ENCODE results near the gene E4F1.
"Not testable (repeated sequence)": the region's sequence is repeated elsewhere in the genome, so short reads cannot be mapped to it uniquely, and the experiment has no call there.

The E4F1 gene

GRCh38 chr16:2231016-2231931, 7.9 kb downstream of the E4F1 start:
- DNase-seq = no peak

- DNase-seq = no peak
Measured at GRCh38 chr16:2232094-2232990, 9.0 kb downstream of the E4F1 start.

GRCh38 chr16:2233046-2233775, 9.8 kb downstream of the E4F1 start:
- DNase-seq = no peak

GRCh38 chr16:2233872-2234812, 10.8 kb downstream of the E4F1 start:
- no peak for DNase-seq

- no peak for DNase-seq
Measured at GRCh38 chr16:2234813-2235170, 11.4 kb downstream of the E4F1 start.

GRCh38 chr16:2235234-2235651, 11.9 kb downstream of the E4F1 start:
- DNase-seq = no peak

- DNase-seq = no peak
Measured at GRCh38 chr16:2235695-2236336, 12.4 kb downstream of the E4F1 start.

- no peak for DNase-seq
Measured at GRCh38 chr16:2236337-2237101, 13.1 kb downstream of the E4F1 start, which contains the start of gene DNASE1L2. Gene DNASE1L2 (plus strand): TSS chr16:2236444. CDS start chr16:2236817, 373 bp downstream.

GRCh38 chr16:2237102-2237482, 13.7 kb downstream of the E4F1 start:
- DNase-seq = no peak

GRCh38 chr16:2237493-2238149, 14.2 kb downstream of the E4F1 start:
- no peak for DNase-seq

GRCh38 chr16:2238150-2238837, 14.9 kb downstream of the E4F1 start:
- no peak for DNase-seq

- no peak for DNase-seq
Measured at GRCh38 chr16:2238838-2239675, 15.7 kb downstream of the E4F1 start.

- DNase-seq = not testable (repeated sequence)
Measured at GRCh38 chr16:2240331-2240730, 16.9 kb downstream of the E4F1 start.

GRCh38 chr16:2242598-2242997, 19.2 kb downstream of the E4F1 start:
- no peak for DNase-seq

GRCh38 chr16:2243031-2243528, 19.7 kb downstream of the E4F1 start:
- no peak for DNase-seq

- DNase-seq = no peak
Measured at GRCh38 chr16:2243781-2244180, 20.4 kb downstream of the E4F1 start.

GRCh38 chr16:2244301-2244700, 20.9 kb downstream of the E4F1 start:
- no peak for DNase-seq

Data from T-helper 1 cell (primary cell).